DND-41 (cell line): ENCODE results near the gene CD151.
A peak's percentile ranks its signal among the peaks of the same experiment; 100 is the strongest.

Experiments used
- ATAC-seq: fragments of 200-7000 bp; cut with Tn5 transposase; 3 replicates; pipeline ENCODE4 v1.9.1; 2021; ENCODE audit warnings: low read depth; ENCODE audit not compliant: insufficient read depth
- DNase-seq: peaks from one replicate; pipeline ENCODE4 v3.0.0-alpha.2; 2020
- H2AFZ ChIP-seq: 2 replicates; pipeline ENCODE4 v1.6.0; 2012; ENCODE audit warnings: low read depth, low read length
- H3K27ac ChIP-seq: 2 replicates; pipeline ENCODE4 v1.5.1; 2012; ENCODE audit warnings: low read length, inconsistent platforms
- H3K27me3 ChIP-seq: fragments of 200-600 bp; sonication (generic); 2 replicates; pipeline ENCODE4 v1.6.0; 2012; ENCODE audit warnings: low read length, mild to moderate bottlenecking, inconsistent platforms; ENCODE audit not compliant: insufficient read depth, poor library complexity
- H3K36me3 ChIP-seq: 2 replicates; pipeline ENCODE4 v1.5.1; 2012; ENCODE audit warnings: low read length, inconsistent platforms; ENCODE audit not compliant: insufficient read depth
- H3K4me1 ChIP-seq: 2 replicates; pipeline ENCODE4 v1.5.1; 2012; ENCODE audit warnings: mild to moderate bottlenecking, low read length; ENCODE audit not compliant: insufficient read depth
- H3K4me2 ChIP-seq: 2 replicates; pipeline ENCODE4 v1.6.0; 2012; ENCODE audit warnings: mild to moderate bottlenecking, moderate library complexity, low read length, inconsistent platforms; ENCODE audit not compliant: insufficient read depth
- H3K4me3 ChIP-seq, 2 experiments: fragments of 200-600 bp in 1 of 2; shearing (Covaris generic) in 1 of 2; 2 replicates each; pipeline ENCODE4 v1.5.1; 2012 to 2016; ENCODE audit warnings: inconsistent platforms in 2 of 2, low read length in 2 of 2, mild to moderate bottlenecking in 2 of 2, low read depth in 1 of 2, moderate library complexity in 1 of 2
- H3K79me2 ChIP-seq: 2 replicates; pipeline ENCODE4 v1.6.0; 2012; ENCODE audit warnings: low read length, inconsistent platforms; ENCODE audit not compliant: insufficient read depth
- H3K9ac ChIP-seq: 2 replicates; pipeline ENCODE4 v1.6.0; 2012; ENCODE audit warnings: low read depth, mild to moderate bottlenecking, inconsistent platforms, low read length, moderate library complexity
- H3K9me3 ChIP-seq: 2 replicates; pipeline ENCODE4 v1.5.1; 2012; ENCODE audit warnings: low read length, moderate library complexity, mild to moderate bottlenecking, inconsistent platforms; ENCODE audit not compliant: insufficient read depth, severe bottlenecking
- H4K20me1 ChIP-seq: 2 replicates; pipeline ENCODE4 v1.6.0; 2012; ENCODE audit warnings: low read length; ENCODE audit not compliant: insufficient read depth
- CTCF ChIP-seq: IDR thresholded peaks from 2 replicates; pipeline ENCODE4 v1.5.1; 2012; ENCODE audit warnings: borderline replicate concordance, low read length, moderate library complexity, mild to moderate bottlenecking; ENCODE audit not compliant: poor library complexity, severe bottlenecking; ENCODE audit errors: extremely low read depth
- EZH2 ChIP-seq: IDR thresholded peaks from 3 replicates; pipeline ENCODE4 v1.6.1; 2012; ENCODE audit warnings: borderline replicate concordance, low read depth, mild to moderate bottlenecking, moderate library complexity, low read length, inconsistent platforms; ENCODE audit not compliant: severe bottlenecking

CD151 gene

GRCh38 chr11:849104-849824, 16.5 kb downstream of the CD151 start:
- Histone ChIP-seq H3K9ac (no peak overlapping the region), H3K79me2 (no peaks in the 10 kb centered on the region), H3K9me3 (no peaks in the 10 kb centered on the region), H3K4me2 (no peak overlapping the region), H3K36me3 (no peaks in the 10 kb centered on the region), H2AFZ (no peak overlapping the region), H3K27me3 (no peaks in the 10 kb centered on the region), H3K4me1 (peaks cover 12% of the 10 kb centered on the region), H4K20me1 (peaks cover 10% of the 10 kb centered on the region), H3K27ac (no peak overlapping the region), H3K4me3 (no peak overlapping the region)
- ATAC-seq, result no peak
- DNase-seq, result no peak
- no peak for TF ChIP-seq CTCF
- no peak for TF ChIP-seq EZH2

- TF ChIP-seq EZH2 (no peak), CTCF (no peak)
- Histone ChIP-seq H2AFZ (no peak overlapping the region), H4K20me1 (peaks cover 10% of the 10 kb centered on the region), H3K9me3 (no peaks in the 10 kb centered on the region), H3K9ac (no peak overlapping the region), H3K27ac (no peak overlapping the region), H3K36me3 (no peaks in the 10 kb centered on the region), H3K27me3 (no peaks in the 10 kb centered on the region), H3K4me2 (no peak overlapping the region), H3K79me2 (no peaks in the 10 kb centered on the region), H3K4me3 (no peak overlapping the region), H3K4me1 (peaks cover 3% of the 10 kb centered on the region; the same call in 1 of the 2 replicates)
- DNase-seq, result no peak
- ATAC-seq, result no peak
These were observed 17.4 kb downstream of the CD151 start for GRCh38 chr11:849951-850774.

- Histone ChIP-seq H3K9ac (no peak overlapping the region), H3K36me3 (no peaks in the 10 kb centered on the region), H3K4me3 (no peak overlapping the region), H3K9me3 (no peaks in the 10 kb centered on the region), H3K79me2 (no peaks in the 10 kb centered on the region), H4K20me1 (peaks cover 8% of the 10 kb centered on the region), H3K4me2 (no peak overlapping the region), H3K27ac (no peak overlapping the region), H3K4me1 (peaks cover 3% of the 10 kb centered on the region; the same call in 1 of the 2 replicates), H3K27me3 (no peaks in the 10 kb centered on the region), H2AFZ (no peak overlapping the region)
- DNase-seq (no peak), ATAC-seq (no peak; the same call in 2 of the 3 replicates)
- TF ChIP-seq EZH2 (no peak), CTCF (peak; percentile 41)
These were observed 18.3 kb downstream of the CD151 start for GRCh38 chr11:850775-851763.
